ENCODE data around the gene ANKS1A. TPM values are rescaled to one million over a fixed set of nuclear protein-coding genes. Genes with fewer than 3 reads are reported as not detected.

The ANKS1A gene
- polyA plus RNA-seq, 1 of the 3 experiments (the other 2 are of a cell fraction), result 7.6 TPM

DNA sequence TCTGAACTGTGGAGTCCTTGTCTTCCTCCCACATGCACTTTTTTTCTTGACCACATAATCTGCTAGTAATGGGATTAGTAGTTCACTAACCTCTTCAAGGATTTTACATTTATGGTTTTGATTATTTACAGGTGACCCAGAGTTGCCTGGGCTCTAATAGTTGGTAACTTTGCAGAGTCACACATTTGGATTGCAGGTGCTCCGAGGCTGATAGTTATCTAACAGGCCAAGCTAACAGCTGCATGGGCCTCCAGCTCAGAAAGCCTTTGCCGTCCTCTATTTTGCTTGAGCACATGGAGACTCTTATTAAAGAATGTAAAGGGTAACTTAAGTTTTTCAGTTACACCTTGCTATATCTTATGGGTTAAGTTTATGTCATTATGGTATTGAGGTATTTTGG, 95.4 kb downstream of the ANKS1A start:
- no peaks in the 10 kb centered on the region for H3K79me2 ChIP-seq (ENCODE audit: insufficient read depth)
- no peak overlapping the region for H3K9ac ChIP-seq
- ChIA-PET POLR2A (no interaction called here), CTCF (interaction anchor here (1.0 to 7.6 kb wide), 8 partner anchors 11 to 375 kb away, joined by 3 to 108 read pairs (median 4); partner anchors contain the start of genes ANKS1A and TCP11)
- TF ChIP-seq FOXM1 (IDR thresholded peaks at IDR 0.05; ENCODE audit: low read depth) (no peak), YY1 (IDR thresholded peaks at IDR 0.05; ENCODE audit: low read depth) (no peak), POLR2AphosphoS5 (IDR thresholded peaks at IDR 0.05; ENCODE audit: low read depth, low read length) (no peak), SIN3A (IDR thresholded peaks at IDR 0.05; ENCODE audit: borderline replicate concordance, low read depth, low read length) (no peak), MXI1 (IDR thresholded peaks at IDR 0.05; ENCODE audit: low read depth, low read length) (no peak), RXRA (IDR thresholded peaks at IDR 0.05; ENCODE audit: borderline replicate concordance, low read depth) (no peak), JUND (IDR thresholded peaks at IDR 0.05) (no peak), TEAD4 (IDR thresholded peaks at IDR 0.05; ENCODE audit: borderline replicate concordance, insufficient read depth) (no peak)
- TF ChIP-seq, protein P1, sequence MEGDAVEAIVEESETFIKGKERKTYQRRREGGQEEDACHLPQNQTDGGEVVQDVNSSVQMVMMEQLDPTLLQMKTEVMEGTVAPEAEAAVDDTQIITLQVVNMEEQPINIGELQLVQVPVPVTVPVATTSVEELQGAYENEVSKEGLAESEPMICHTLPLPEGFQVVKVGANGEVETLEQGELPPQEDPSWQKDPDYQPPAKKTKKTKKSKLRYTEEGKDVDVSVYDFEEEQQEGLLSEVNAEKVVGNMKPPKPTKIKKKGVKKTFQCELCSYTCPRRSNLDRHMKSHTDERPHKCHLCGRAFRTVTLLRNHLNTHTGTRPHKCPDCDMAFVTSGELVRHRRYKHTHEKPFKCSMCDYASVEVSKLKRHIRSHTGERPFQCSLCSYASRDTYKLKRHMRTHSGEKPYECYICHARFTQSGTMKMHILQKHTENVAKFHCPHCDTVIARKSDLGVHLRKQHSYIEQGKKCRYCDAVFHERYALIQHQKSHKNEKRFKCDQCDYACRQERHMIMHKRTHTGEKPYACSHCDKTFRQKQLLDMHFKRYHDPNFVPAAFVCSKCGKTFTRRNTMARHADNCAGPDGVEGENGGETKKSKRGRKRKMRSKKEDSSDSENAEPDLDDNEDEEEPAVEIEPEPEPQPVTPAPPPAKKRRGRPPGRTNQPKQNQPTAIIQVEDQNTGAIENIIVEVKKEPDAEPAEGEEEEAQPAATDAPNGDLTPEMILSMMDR (IDR thresholded peaks at IDR 0.05), result no peak
- TF ChIP-seq, protein P2, sequence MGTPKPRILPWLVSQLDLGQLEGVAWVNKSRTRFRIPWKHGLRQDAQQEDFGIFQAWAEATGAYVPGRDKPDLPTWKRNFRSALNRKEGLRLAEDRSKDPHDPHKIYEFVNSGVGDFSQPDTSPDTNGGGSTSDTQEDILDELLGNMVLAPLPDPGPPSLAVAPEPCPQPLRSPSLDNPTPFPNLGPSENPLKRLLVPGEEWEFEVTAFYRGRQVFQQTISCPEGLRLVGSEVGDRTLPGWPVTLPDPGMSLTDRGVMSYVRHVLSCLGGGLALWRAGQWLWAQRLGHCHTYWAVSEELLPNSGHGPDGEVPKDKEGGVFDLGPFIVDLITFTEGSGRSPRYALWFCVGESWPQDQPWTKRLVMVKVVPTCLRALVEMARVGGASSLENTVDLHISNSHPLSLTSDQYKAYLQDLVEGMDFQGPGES (IDR thresholded peaks at IDR 0.05; ENCODE audit: low read depth, low read length), result no peak
- TF ChIP-seq, protein P3, sequence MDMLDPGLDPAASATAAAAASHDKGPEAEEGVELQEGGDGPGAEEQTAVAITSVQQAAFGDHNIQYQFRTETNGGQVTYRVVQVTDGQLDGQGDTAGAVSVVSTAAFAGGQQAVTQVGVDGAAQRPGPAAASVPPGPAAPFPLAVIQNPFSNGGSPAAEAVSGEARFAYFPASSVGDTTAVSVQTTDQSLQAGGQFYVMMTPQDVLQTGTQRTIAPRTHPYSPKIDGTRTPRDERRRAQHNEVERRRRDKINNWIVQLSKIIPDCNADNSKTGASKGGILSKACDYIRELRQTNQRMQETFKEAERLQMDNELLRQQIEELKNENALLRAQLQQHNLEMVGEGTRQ (IDR thresholded peaks at IDR 0.05; ENCODE audit: borderline replicate concordance, low read depth, low read length), result no peak
- H3F3A ChIP-seq (replicated peaks; ENCODE audit: insufficient read depth), result peaks cover 3% of the 10 kb centered on the region
- H3K4me1 ChIP-seq (ENCODE audit: control insufficient read depth in 1 of 2, insufficient read depth in 2 of 2, low read depth in 1 of 2, low read length in 1 of 2), result peaks cover 3 to 8% of the 10 kb centered on the region in 2 experiments; a peak in 3 of 4 replicates
- no peaks in the 10 kb centered on the region for H3K27me3 ChIP-seq (ENCODE audit: insufficient read depth)
- H3K9me2 ChIP-seq, result no peaks in the 10 kb centered on the region
- no peaks in the 10 kb centered on the region for H3K9me3 ChIP-seq
- H3K4me2 ChIP-seq, result no peak overlapping the region
- no peak overlapping the region for H2AFZ ChIP-seq (ENCODE audit: low read depth)
- no peak overlapping the region for H3K4me3 ChIP-seq (ENCODE audit: low read depth in 2 of 2, low read length in 1 of 2)
- H3K36me3 ChIP-seq (replicated peaks in 1 of 2; ENCODE audit: control insufficient read depth in 1 of 2, insufficient read depth in 2 of 2, low read length in 1 of 2), result peaks cover 11 to 51% of the 10 kb centered on the region in 2 experiments
- WGBS (ENCODE audit: low lambda C conversion rate), result 83% methylated on average over 2 of the region's 2 CpGs
- H3K27ac ChIP-seq (ENCODE audit: low read depth in 2 of 2, low read length in 1 of 2), result no peak overlapping the region
- no peaks in the 10 kb centered on the region for H4K20me1 ChIP-seq (ENCODE audit: insufficient read depth)
- no peak for DNase-seq

DNA sequence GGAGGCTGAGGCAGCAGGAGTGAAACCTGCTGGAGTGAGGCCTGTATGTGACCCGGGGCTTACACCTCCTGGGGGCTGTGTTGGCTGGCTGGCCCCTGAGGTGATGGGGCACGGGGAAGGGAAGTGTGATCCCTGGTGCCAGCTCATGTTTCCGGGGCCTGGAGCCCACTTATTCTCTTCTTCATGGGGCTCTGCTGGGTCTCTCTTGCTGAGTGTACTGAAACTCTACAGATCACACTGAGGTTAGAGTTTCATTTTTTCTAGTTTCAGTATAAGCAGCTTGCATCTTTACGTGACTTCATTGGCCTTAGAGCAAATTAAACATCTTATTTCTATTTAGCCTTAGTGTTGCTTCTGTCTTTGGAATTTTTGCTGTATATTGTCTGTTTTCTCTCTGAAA, 96.2 kb downstream of the ANKS1A start:
- peaks cover 15 to 59% of the 10 kb centered on the region in 2 experiments for H3K36me3 ChIP-seq (replicated peaks in 1 of 2; ENCODE audit: control insufficient read depth in 1 of 2, insufficient read depth in 2 of 2, low read length in 1 of 2)
- H3K4me3 ChIP-seq (ENCODE audit: low read depth in 2 of 2, low read length in 1 of 2), result no peak overlapping the region
- ChIA-PET POLR2A (no interaction called here), CTCF (interaction anchor here (0.7 to 7.6 kb wide), 9 partner anchors 12 to 431 kb away, joined by 3 to 108 read pairs (median 5); partner anchors contain the start of gene TCP11)
- 95% methylated on average over 1 of the region's 4 CpGs for WGBS (ENCODE audit: low lambda C conversion rate)
- DNase-seq, result no peak
- H3K27me3 ChIP-seq (ENCODE audit: insufficient read depth), result no peaks in the 10 kb centered on the region
- no peaks in the 10 kb centered on the region for H3K9me2 ChIP-seq
- no peak overlapping the region for H2AFZ ChIP-seq (ENCODE audit: low read depth)
- H3K4me1 ChIP-seq (ENCODE audit: control insufficient read depth in 1 of 2, insufficient read depth in 2 of 2, low read depth in 1 of 2, low read length in 1 of 2), result peaks cover 0 to 8% of the 10 kb centered on the region in 2 experiments; a peak in 2 of 4 replicates
- no peak overlapping the region for H3K4me2 ChIP-seq
- H4K20me1 ChIP-seq (ENCODE audit: insufficient read depth), result no peaks in the 10 kb centered on the region
- H3K9ac ChIP-seq, result no peak overlapping the region
- H3K27ac ChIP-seq (ENCODE audit: low read depth in 2 of 2, low read length in 1 of 2), result no peak overlapping the region
- H3K79me2 ChIP-seq (ENCODE audit: insufficient read depth), result no peaks in the 10 kb centered on the region
- H3F3A ChIP-seq (replicated peaks; ENCODE audit: insufficient read depth), result peaks cover 3% of the 10 kb centered on the region
- no peaks in the 10 kb centered on the region for H3K9me3 ChIP-seq
- TF ChIP-seq NFIC (IDR thresholded peaks at IDR 0.05; ENCODE audit: borderline replicate concordance), result no peak
- TF ChIP-seq EP300 (IDR thresholded peaks at IDR 0.05; ENCODE audit: borderline replicate concordance in 1 of 2, low read depth in 1 of 2, low read length in 1 of 2), result no peak
- TF ChIP-seq MXI1 (IDR thresholded peaks at IDR 0.05; ENCODE audit: low read depth, low read length), result no peak
- no peak for TF ChIP-seq TEAD4 (IDR thresholded peaks at IDR 0.05; ENCODE audit: borderline replicate concordance, insufficient read depth)
- TF ChIP-seq JUND (IDR thresholded peaks at IDR 0.05), result no peak
- TF ChIP-seq POLR2AphosphoS5 (IDR thresholded peaks at IDR 0.05; ENCODE audit: low read depth, low read length), result no peak
- no peak for TF ChIP-seq SIN3A (IDR thresholded peaks at IDR 0.05; ENCODE audit: borderline replicate concordance, low read depth, low read length)
- TF ChIP-seq, protein P4, sequence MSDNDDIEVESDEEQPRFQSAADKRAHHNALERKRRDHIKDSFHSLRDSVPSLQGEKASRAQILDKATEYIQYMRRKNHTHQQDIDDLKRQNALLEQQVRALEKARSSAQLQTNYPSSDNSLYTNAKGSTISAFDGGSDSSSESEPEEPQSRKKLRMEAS (IDR thresholded peaks at IDR 0.05; ENCODE audit: low read depth), result no peak
- TF ChIP-seq RCOR1 (IDR thresholded peaks at IDR 0.05; ENCODE audit: low read length), result no peak
- TF ChIP-seq, protein P5, sequence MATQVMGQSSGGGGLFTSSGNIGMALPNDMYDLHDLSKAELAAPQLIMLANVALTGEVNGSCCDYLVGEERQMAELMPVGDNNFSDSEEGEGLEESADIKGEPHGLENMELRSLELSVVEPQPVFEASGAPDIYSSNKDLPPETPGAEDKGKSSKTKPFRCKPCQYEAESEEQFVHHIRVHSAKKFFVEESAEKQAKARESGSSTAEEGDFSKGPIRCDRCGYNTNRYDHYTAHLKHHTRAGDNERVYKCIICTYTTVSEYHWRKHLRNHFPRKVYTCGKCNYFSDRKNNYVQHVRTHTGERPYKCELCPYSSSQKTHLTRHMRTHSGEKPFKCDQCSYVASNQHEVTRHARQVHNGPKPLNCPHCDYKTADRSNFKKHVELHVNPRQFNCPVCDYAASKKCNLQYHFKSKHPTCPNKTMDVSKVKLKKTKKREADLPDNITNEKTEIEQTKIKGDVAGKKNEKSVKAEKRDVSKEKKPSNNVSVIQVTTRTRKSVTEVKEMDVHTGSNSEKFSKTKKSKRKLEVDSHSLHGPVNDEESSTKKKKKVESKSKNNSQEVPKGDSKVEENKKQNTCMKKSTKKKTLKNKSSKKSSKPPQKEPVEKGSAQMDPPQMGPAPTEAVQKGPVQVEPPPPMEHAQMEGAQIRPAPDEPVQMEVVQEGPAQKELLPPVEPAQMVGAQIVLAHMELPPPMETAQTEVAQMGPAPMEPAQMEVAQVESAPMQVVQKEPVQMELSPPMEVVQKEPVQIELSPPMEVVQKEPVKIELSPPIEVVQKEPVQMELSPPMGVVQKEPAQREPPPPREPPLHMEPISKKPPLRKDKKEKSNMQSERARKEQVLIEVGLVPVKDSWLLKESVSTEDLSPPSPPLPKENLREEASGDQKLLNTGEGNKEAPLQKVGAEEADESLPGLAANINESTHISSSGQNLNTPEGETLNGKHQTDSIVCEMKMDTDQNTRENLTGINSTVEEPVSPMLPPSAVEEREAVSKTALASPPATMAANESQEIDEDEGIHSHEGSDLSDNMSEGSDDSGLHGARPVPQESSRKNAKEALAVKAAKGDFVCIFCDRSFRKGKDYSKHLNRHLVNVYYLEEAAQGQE (IDR thresholded peaks at IDR 0.05; ENCODE audit: low read depth, low read length), result no peak
- TF ChIP-seq, protein P2 (IDR thresholded peaks at IDR 0.05; ENCODE audit: low read depth, low read length), result no peak
- no peak for TF ChIP-seq TAF1 (IDR thresholded peaks at IDR 0.05; ENCODE audit: borderline replicate concordance, low read depth, low read length)
